Stimulated activated CD4-positive, alpha-beta T cell treated with anti-CD3 and anti-CD28 coated beads, TNF-alpha, amount 100 ng/mL, for 24 hours (primary cell): ENCODE measurements around the gene ITGAD.

Source experiments
- DNase-seq, 3 experiments: peaks; one replicate each; pipeline ENCODE4 v3.0.0-alpha.2; 2020; ENCODE audit warnings: low read depth in 3 of 3

ITGAD gene

GRCh38 chr16:31365131-31365865 lies 27.8 kb upstream of the ITGAD start:
- no peak for DNase-seq

DNA sequence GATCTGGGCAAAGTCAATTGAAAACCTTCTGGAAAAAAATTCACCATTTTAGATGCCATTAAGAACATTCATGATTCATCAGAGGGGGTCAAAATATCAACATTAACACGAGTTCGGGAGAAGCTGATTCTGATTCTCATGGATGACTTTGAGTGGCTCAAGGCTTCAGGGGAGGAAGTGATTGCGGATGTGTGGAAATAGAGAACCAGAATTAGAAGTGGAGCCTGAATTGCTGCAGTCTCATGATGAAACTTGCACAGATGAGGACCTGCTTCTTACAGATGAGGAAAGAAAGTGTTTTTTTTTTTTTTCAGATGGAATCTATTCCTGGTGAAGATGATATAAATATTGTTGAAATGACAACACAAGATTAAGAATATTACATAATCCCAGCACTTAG lies 25.3 kb upstream of the ITGAD start:
- no peak for DNase-seq

DNA sequence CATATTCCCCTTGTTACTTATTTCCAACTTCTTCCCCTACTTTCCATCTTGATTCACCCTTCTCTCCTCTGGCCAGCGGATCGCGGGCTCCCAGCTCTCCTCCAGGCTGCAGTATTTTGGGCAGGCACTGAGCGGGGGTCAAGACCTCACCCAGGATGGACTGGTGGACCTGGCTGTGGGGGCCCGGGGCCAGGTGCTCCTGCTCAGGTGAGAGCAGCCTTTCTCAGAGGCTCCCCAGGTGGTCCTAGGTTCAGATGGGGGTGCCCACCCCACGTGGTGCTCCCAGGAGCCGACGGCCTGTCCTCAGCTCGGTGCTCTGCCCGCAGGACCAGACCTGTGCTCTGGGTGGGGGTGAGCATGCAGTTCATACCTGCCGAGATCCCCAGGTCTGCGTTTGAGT lies 22.1 kb upstream of the ITGAD start:
- no peak for DNase-seq

GRCh38 chr16:31371619-31372484 lies 21.3 kb upstream of the ITGAD start:
- no peak for DNase-seq

- DNase-seq = no peak
These were observed 19.9 kb upstream of the ITGAD start for GRCh38 chr16:31373235-31373634.

GRCh38 chr16:31375231-31375630 lies 17.9 kb upstream of the ITGAD start:
- no peak for DNase-seq

GRCh38 chr16:31376705-31377104 lies 16.4 kb upstream of the ITGAD start:
- DNase-seq = no peak

DNA sequence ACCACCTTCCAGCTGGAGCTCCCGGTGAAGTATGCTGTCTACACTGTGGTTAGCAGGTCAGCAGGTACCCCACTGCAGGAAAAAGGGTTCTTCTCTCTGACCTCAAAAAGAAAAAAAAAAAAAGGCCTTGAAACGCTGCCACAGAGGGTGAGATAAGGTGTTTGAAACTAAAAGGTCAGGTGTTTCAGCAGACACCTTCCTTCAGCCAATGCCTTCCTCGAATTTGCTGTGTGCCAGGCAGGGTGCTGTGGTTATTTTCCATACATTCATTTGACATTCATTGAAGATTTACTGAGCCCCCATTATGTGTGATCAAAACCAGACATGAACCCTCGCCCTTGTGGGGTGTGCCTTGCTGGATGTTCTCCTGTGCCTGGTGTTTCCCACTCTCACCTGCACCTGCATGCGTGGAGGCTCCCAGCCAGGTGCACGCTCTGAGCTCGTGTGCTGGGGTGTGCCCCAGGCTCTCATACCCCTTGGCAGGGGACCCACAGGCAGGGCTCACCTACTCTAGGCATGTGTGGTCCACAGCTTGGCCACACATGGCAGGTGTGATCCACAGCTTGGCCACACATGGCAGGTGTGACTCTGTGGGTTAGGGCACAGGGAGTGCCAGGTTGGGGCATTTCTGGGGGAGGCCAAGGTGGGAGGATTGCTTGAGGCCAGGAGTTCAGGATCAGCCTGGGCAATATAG lies 15.8 kb upstream of the ITGAD start:
- DNase-seq = no peak

- DNase-seq = no peak
These were observed 12.9 kb upstream of the ITGAD start for GRCh38 chr16:31380201-31380600.

GRCh38 chr16:31382485-31383161 lies 10.5 kb upstream of the ITGAD start:
- DNase-seq = peak; percentile 28 to 64 (median 38)

DNA sequence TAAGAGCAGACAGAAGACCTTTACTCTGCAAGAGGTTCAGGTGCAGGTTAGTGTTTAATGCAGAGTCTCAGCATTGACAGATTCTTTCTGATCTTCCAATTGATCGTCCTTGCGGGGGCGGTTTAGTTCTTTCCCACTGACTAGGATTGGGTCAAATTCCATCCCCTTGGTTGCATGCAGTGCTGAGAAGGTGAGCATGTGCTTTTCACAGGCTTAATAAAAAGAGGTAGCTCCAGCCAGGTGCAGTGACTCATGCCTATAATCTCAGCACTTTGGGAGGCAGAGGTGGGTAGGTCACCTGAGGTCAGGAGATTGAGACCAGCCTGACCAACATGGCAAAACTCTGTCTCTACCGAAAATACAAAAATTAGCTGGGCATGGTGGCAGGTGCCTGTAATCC lies 7.5 kb upstream of the ITGAD start:
- DNase-seq = no peak

DNA sequence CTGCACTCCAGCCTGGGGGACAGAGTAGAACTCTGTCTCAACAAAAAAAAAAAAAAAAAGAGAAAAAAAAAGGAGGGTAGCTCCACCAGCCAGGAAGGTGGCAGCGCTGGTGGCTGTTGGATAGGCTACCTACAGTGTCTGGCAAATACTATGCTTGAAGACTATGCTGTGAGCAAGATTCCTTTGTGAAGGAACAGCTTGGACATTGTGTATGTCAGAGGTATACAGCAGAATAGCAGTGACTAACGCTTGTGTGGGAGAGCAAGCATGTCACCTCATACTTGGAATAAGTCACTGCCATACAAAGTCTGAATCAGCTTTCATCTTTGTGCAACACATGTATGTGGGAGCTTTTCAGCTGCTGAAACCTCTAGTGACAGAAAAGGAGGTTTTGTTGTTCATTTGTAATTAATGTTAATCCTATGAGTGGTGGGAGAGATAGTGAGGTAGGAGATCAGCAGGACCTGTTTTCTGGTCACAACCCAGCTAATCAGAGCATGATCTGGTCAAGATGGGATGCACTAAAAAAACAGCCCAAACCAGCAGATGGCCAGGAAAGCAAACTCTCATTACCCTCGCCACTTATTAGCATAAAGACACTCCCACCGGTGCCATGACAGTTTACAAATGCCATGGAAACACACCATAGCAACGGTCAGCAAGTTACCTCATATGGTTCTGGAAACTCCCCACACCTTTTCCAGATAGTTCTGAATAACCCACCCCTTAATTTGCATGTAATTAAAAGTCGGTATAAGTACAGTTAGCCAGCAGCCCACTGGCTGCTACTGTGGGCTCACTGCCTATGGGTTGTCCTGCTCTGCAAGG lies 6.8 kb upstream of the ITGAD start:
- peak in 1 of 3 experiments; percentile 8 for DNase-seq

- no peak for DNase-seq
These were observed 4.6 kb upstream of the ITGAD start for GRCh38 chr16:31388535-31388934.

GRCh38 chr16:31390504-31391041 lies 2.6 kb upstream of the ITGAD start:
- no peak for DNase-seq

GRCh38 chr16:31395647-31396046 lies 2.5 kb downstream of the ITGAD start:
- no peak for DNase-seq

DNA sequence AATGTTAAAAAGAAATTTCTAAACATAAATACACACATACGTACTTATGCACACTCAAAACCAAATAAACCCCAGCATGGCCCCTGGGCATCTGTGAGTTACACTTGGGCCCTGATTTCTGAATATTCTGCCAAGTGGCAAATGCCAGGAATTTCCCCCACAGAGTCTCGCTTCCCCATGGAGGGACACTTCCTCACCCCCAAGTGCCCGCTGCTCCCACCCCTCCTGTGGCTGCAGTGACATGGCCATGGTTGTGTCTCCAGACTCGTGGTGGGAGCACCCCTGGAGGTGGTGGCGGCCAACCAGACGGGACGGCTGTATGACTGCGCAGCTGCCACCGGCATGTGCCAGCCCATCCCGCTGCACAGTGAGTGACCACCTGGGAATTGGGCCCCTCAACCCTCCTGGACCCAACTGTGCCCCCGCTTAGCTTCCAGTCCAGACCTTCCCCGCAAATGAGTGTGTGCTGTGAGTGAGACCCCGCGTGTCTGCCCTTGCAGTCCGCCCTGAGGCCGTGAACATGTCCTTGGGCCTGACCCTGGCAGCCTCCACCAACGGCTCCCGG lies 4.0 kb downstream of the ITGAD start:
- no peak for DNase-seq

- no peak for DNase-seq
These were observed 4.6 kb downstream of the ITGAD start for GRCh38 chr16:31397701-31398100.

DNA sequence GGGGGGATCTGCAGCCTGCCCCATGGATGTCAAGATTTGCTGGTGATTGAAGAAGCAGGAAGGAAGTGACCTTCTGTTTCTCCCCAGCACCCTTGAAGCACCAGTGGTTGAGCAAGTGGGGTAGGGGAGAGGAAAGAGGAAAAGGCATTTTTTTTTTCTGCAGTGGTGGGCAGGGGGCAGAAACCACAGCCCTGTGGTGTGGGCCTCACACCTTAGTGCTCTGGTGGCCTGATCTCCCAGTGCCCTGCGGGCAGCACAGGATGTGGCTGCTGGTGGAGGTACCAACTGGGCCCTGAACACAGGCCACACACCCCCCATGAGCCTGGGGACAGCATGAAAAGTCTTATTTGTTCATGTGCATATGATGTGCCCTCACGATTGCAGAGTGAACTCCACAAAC lies 7.1 kb downstream of the ITGAD start:
- DNase-seq = no peak

DNA sequence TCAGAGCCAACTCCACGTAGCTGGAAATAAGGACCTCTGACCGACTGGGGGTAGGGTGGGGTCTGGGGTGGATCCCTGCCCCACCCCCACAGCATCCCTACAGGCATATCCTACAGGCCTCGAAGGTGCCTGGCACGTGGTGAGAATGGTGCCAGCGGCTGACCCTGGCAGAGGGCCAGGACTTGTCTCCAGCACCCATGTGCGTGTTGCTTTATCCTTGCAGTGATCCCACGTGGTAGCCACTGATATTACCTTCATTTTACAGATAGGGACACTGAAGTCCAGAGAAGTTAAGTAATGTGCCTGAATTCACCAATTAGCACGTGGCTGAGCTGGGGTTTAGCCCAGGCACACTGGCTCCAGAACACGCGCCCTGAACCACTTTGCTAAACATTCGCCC lies 8.3 kb downstream of the ITGAD start:
- DNase-seq = no peak

DNA sequence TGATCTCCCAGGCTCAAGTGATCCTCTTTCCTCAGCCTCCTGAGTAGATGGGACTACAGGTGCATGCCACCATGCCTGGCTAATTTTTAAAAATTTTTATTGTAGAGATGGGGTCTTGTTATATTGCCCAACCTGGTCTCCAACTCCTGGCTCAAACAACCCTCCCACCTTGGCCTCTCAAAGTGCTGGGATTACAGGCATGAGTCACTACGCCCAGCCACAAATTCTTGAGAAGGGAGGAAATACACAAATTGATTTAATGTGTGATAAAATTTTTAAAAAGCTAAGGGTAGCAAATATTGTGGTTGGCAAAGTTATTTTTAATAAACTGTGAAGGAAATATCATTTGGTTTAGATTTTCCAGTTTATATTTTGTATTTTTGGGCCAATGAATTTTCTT lies 9.6 kb downstream of the ITGAD start:
- DNase-seq = peak in 1 of 3 experiments; percentile 4
